Measurements from ENCODE around the gene TMEM131. TPM values are rescaled to one million over a fixed set of nuclear protein-coding genes. Genes with fewer than 3 reads are reported as not detected.
"Not testable (repeated sequence)": the region's sequence is repeated elsewhere in the genome, so short reads cannot be mapped to it uniquely, and the experiment has no call there.

The TMEM131 gene
- total RNA-seq, 1 experiment from 2014 or later, result 5.9 TPM

DNA sequence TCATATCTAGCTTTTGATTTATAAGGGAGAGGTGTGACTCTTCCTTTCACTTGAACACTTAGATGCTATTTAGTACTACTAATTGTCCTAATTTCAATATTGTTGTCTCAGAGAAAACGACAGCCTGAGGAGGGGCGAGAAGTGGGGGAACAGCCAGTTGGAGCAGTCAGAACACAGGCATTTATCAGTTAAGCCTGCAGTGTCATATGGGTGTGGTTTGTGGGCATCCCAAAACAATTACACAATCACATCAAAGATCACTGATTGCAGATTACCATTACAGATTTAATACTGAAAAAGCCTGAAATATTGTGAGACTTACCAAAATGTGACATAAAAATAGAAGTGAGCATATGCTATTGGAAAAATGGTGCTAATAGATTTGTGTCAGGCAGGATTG is 15.8 kb downstream of the TMEM131 start:
- peaks cover 15% of the 10 kb centered on the region for H3K9me3 ChIP-seq
- no peak overlapping the region for H3K4me3 ChIP-seq

GRCh38 chr2:97974471-97974870 is 21.3 kb downstream of the TMEM131 start:
- Histone ChIP-seq H3K9me3 (peaks cover 16% of the 10 kb centered on the region), H3K4me3 (no peak overlapping the region), H3K27me3 (no peaks in the 10 kb centered on the region), H3K36me3 (0 out of 2 replicates have a peak, but pooled peaks cover 5% of the 10 kb centered on the region)
- DNase-seq, result no peak

More for the DNA sequence above, 15.8 kb downstream of the TMEM131 start:
- no peak for DNase-seq
- Histone ChIP-seq H3K36me3 (0 out of 2 replicates have a peak, but pooled peaks cover 5% of the 10 kb centered on the region), H3K27me3 (no peaks in the 10 kb centered on the region)

DNA sequence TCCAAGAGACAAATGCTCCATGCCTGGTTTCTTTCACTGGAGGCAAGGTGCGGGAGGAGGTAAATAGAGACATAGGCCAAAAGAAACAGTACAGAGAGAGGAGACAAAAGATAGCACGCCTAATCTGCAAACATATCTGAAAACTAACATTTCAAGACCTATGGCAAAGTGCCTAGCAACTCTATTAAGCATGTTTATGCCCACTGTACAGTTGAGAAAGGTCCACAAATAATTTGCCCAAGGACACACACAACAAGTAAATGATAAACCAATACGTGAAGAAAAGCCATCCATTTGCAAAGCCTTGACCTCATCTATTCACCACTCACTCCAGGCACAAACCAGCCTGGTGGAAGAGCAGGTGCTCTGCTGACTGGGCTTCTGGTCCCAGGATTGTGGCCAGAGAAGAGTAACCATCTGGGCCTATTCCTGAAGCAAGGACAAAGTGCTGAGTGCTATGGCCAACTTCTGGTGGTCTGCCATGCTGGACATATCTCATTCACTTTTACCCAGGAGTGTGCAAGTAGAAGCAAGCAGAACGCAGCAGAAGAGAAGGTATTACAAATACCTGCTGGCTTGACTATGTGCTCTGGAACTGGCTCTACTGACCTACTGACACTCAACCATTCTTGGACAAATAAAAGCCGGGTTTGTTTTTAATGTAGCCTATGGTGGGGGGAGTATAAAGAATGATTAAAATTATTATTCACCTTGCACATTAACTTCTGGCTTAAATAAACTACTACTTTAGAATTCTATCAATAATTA is 25.3 kb downstream of the TMEM131 start:
- Histone ChIP-seq H3K27me3 (no peaks in the 10 kb centered on the region), H3K9me3 (peaks cover 8% of the 10 kb centered on the region), H3K36me3 (no peaks in the 10 kb centered on the region), H3K4me3 (no peak overlapping the region)
- DNase-seq, result no peak

DNA sequence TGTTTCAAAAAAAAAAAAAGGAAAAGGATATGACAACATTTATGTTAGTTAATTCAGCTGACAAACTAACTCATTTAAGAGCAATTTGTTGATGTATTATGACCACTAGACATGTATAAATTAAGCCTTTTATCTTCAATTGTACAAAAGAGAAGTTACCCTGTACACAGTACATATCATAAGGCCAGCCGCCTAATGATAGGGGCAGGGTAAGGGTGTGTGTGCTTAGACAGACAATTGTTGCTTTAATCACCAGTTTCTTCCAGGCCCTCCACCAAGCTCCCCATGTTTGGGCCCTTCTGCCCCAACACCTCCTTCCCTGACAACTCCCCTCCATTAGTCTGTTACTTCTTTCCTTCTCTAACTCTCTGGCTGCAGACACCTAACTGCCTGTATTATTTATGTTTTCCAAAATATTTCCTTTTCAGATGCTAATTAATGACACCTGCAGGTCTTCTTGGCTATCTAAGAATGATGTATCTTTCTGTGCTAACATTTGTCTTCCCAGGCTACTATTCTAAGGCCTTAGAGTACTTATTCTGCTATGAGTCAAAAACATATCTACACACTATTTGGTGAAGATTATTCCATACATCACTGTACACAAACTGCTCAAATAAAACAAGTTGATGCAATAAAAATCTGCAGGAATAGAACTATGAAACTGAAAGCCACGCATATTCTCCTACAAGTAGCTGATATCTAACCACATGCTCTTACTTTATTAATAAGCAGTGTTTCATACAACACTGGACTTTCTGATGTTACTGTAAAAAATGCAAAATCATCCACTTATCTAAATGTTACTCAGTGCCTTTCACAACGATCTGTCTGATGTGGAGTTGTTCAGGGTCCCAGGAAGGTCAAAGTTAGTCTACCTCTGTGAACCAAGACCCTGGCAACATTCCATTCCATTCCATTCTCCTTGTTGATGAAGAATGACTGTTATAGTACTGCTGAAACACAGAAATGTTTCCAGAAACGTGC is 26.4 kb downstream of the TMEM131 start:
- no peaks in the 10 kb centered on the region for H3K27me3 ChIP-seq
- DNase-seq, result no peak

GRCh38 chr2:97967931-97968627 is 27.7 kb downstream of the TMEM131 start:
- no peaks in the 10 kb centered on the region for H3K36me3 ChIP-seq

More for the DNA sequence above, 26.4 kb downstream of the TMEM131 start:
- no peak overlapping the region for H3K4me3 ChIP-seq
- H3K36me3 ChIP-seq, result no peaks in the 10 kb centered on the region
- H3K9me3 ChIP-seq, result no peaks in the 10 kb centered on the region; the same call in none of the 2 replicates

GRCh38 chr2:97967216-97967592 is 28.5 kb downstream of the TMEM131 start:
- no peaks in the 10 kb centered on the region for H3K9me3 ChIP-seq
- no peaks in the 10 kb centered on the region for H3K27me3 ChIP-seq
- no peak overlapping the region for H3K4me3 ChIP-seq
- H3K36me3 ChIP-seq, result no peaks in the 10 kb centered on the region
- no peak for DNase-seq

More at GRCh38 chr2:97967931-97968627, 27.7 kb downstream of the TMEM131 start:
- H3K4me3 ChIP-seq, result no peak overlapping the region
- no peaks in the 10 kb centered on the region for H3K9me3 ChIP-seq
- H3K27me3 ChIP-seq, result no peaks in the 10 kb centered on the region
- no peak for DNase-seq

GRCh38 chr2:97966545-97967215 is 29.1 kb downstream of the TMEM131 start:
- Histone ChIP-seq H3K36me3 (no peaks in the 10 kb centered on the region), H3K9me3 (no peaks in the 10 kb centered on the region), H3K4me3 (no peak overlapping the region), H3K27me3 (no peaks in the 10 kb centered on the region)
- DNase-seq, result no peak

- Histone ChIP-seq H3K27me3 (no peaks in the 10 kb centered on the region), H3K4me3 (no peak overlapping the region), H3K9me3 (no peaks in the 10 kb centered on the region), H3K36me3 (no peaks in the 10 kb centered on the region)
- DNase-seq, result no peak
Observed at GRCh38 chr2:97965116-97965515, 30.6 kb downstream of the TMEM131 start.

- DNase-seq, result no peak
- Histone ChIP-seq H3K27me3 (no peaks in the 10 kb centered on the region), H3K9me3 (no peaks in the 10 kb centered on the region)
Observed at GRCh38 chr2:97963880-97964279, 31.9 kb downstream of the TMEM131 start.

DNA sequence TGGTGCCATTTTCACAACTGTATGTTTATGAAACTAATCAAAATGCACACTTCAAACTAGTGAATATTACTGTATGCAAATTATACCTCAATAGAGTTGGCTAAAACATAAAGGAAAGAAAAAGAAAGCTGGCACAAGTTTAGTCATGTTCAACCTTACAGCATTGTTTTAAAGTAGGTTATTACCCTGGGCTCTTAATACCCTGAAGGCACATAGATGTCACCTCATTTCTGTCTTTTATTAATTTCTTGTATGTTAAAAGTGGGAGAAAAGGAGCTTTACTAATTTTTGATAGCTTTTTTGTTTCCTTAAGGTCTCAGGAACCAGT is 32.7 kb downstream of the TMEM131 start:
- no peak overlapping the region for H3K4me3 ChIP-seq
- no peaks in the 10 kb centered on the region for H3K9me3 ChIP-seq
- no peaks in the 10 kb centered on the region for H3K27me3 ChIP-seq
- H3K36me3 ChIP-seq, result no peaks in the 10 kb centered on the region
- DNase-seq, result no peak

More at GRCh38 chr2:97963880-97964279, 31.9 kb downstream of the TMEM131 start:
- no peak overlapping the region for H3K4me3 ChIP-seq
- H3K36me3 ChIP-seq, result no peaks in the 10 kb centered on the region

DNA sequence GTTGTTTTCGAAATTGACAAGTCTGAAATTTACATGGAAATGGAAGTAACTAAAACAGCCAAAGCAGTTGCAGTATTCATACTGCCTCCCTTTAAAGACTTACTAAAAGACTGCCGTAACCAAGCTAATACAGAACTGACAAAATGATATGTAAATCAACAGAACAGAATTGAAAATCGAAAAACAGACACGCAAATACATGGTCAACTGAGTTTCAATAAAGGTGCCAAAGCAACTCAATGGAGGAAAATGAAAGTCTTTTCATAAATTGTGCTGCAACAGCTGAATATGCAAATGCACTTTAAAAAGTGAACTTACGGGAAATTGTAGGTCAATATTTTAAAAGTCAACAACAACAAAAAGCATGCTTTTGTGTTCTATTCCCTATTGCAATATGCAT is 34.2 kb downstream of the TMEM131 start:
- no peaks in the 10 kb centered on the region for H3K36me3 ChIP-seq
- DNase-seq, result no peak
- H3K9me3 ChIP-seq, result no peaks in the 10 kb centered on the region

GRCh38 chr2:97958184-97958583 is 37.6 kb downstream of the TMEM131 start:
- Histone ChIP-seq H3K9me3 (no peaks in the 10 kb centered on the region; the same call in 1 of the 2 replicates), H3K27me3 (no peaks in the 10 kb centered on the region), H3K4me3 (no peak overlapping the region), H3K36me3 (no peaks in the 10 kb centered on the region)
- no peak for DNase-seq

More for the DNA sequence above, 34.2 kb downstream of the TMEM131 start:
- no peak overlapping the region for H3K4me3 ChIP-seq
- no peaks in the 10 kb centered on the region for H3K27me3 ChIP-seq

GRCh38 chr2:97957432-97958183 is 38.1 kb downstream of the TMEM131 start:
- H3K27me3 ChIP-seq, result no peaks in the 10 kb centered on the region
- no peaks in the 10 kb centered on the region; the same call in 1 of the 2 replicates for H3K9me3 ChIP-seq
- no peak for DNase-seq
- H3K36me3 ChIP-seq, result no peaks in the 10 kb centered on the region
- no peak overlapping the region for H3K4me3 ChIP-seq

DNA sequence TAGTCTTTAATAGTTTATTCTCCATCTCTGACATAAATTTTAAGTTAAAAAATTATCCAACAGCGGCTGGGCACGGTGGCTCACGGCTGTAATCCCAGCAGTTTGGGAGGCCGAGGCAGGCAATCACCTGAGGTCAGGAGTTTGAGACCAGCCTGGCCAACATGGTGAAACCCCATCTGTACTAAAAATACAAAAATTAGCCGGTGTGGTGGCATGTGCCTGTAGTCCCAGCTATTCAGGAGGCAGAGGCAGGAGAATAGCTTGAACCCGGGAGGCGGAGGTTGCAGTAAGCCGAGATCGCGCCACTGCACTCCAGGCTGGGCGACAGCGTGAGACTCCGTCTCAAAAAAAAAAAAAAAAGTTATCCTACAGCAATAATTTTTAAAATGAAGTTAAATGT is 39.0 kb downstream of the TMEM131 start:
- not testable (repeated sequence) for H3K4me3 ChIP-seq, H3K36me3 ChIP-seq, H3K9me3 ChIP-seq, H3K27me3 ChIP-seq, DNase-seq

DNA sequence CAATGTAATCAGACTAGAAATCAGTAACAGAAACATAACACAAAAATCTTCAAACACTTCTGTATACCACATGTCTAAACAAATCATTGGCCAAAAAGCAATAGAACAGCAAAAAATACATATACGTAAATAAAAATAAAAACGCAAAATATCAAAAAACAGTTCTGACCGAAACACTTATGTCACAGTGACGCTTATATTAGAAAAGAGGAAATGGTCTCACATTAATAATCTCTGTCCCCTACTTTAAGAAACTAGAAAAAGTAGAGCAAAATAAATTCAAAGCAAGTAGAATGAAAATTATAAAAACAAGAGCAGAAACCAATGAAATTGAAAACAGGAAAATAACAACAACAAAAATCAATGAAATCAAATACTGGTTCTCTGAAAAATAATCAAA is 41.9 kb downstream of the TMEM131 start:
- no peaks in the 10 kb centered on the region for H3K36me3 ChIP-seq
- no peak for DNase-seq

DNA sequence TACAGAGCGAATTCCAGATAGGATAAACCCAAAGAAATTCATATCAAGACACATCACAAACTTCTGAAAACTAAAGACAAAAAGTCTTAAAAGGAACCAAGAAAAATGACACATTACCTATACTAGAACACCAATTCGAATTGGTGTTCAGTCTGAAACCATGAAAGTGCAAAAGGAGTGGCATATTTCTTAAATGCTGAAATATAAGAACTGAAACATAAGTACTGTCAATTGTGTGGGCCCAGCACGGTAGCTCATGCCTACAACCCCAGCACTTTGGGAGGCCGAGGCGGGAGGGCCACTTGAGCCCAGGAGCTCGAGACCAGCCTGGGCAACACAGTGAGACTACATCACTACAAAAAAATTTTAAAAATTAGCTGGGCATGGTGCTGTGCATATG is 43.4 kb downstream of the TMEM131 start:
- Histone ChIP-seq H3K4me3 (no peak overlapping the region), H3K27me3 (no peaks in the 10 kb centered on the region), H3K9me3 (no peaks in the 10 kb centered on the region; the same call in 1 of the 2 replicates), H3K36me3 (no peaks in the 10 kb centered on the region)
- no peak for DNase-seq

More for the DNA sequence above, 41.9 kb downstream of the TMEM131 start:
- Histone ChIP-seq H3K27me3 (no peaks in the 10 kb centered on the region), H3K9me3 (no peaks in the 10 kb centered on the region; the same call in 1 of the 2 replicates), H3K4me3 (no peak overlapping the region)

All from MG63 (cell line).